GM12892 (cell line): ENCODE data around the gene SETD3.

ENCODE experiments used
- POLR2AphosphoS5 ChIP-seq: IDR thresholded peaks from 2 replicates; pipeline ENCODE4 v1.6.1; 2011; ENCODE audit warnings: low read depth, low read length, control low read depth
- TAF1 ChIP-seq: IDR thresholded peaks from 2 replicates; pipeline ENCODE4 v1.6.1; 2011; ENCODE audit warnings: low read depth, mild to moderate bottlenecking, control low read depth, low read length, borderline replicate concordance

- TF ChIP-seq POLR2AphosphoS5 (no peak), TAF1 (no peak)
Observed at GRCh38 chr14:99510556-99511139, 30.0 kb upstream of the SETD3 start.
